ENCODE data around the gene MTFP1.
"Not testable (repeated sequence)": the region's sequence is repeated elsewhere in the genome, so short reads cannot be mapped to it uniquely, and the experiment has no call there.

MTFP1 gene, protein sequence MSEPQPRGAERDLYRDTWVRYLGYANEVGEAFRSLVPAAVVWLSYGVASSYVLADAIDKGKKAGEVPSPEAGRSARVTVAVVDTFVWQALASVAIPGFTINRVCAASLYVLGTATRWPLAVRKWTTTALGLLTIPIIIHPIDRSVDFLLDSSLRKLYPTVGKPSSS

DNA sequence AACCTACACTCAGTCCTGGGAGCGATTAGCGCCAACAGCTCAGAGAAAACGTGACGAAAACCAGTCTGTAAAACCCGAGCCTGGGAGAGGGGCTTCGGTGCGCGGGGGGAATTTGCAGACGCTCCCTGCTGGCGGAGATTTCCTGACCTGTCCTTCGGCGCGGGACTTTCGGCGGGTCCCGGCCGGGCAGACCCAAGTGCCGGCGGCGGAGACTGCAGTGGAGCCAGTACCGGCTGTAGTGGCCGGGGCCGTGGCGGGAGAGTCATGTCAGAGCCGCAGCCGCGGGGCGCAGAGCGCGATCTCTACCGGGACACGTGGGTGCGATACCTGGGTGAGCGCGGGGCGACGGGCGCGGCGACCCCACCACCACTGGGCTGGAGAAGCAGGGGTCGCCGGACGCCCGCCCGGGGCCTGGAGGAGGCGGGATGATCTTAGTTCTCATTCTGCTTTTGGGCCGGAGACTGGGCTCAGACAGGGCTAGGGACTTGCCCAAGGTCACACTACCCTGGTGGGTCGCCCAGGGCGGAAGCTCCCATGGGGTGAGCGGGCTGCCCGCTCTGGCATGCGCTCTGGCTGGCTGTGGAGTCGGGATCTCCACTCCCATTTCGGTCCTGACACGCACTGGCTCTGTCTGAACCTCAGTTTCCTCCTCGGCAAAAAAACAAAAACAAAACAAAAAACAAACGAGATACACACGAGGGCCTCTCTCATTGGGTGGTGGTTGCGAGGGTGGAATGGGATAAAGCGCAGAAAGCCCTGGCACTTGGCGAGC lies at the start of gene MTFP1:
MTFP1 (plus strand) TSS at position 153 of the 772 bp plus-strand sequence; CDS start at position 265, 112 bp downstream.
- DNase-seq (ENCODE audit: low spot score) = peak; percentile 36

DNA sequence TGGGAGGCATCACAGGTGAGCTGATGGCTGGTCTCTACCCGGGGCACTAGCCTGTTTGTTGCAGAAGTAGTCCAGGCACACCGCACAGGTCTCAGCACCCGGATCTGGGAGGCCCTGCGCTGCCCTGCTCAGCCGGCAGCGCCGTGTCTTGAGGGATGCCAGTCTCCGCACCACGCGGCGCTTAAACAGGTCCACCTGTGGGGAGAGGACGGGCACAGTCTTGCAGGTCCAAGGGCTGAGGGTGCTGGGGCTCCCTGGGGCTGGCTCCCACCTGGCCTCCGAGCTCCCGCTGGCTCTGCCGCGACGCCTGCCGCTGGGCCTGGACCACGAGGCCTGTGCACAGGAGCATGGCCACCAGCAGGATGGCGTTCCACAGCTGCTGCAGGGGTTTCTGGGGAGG lies 45.6 kb upstream of the MTFP1 start:
- no peak for DNase-seq (ENCODE audit: low spot score)

DNA sequence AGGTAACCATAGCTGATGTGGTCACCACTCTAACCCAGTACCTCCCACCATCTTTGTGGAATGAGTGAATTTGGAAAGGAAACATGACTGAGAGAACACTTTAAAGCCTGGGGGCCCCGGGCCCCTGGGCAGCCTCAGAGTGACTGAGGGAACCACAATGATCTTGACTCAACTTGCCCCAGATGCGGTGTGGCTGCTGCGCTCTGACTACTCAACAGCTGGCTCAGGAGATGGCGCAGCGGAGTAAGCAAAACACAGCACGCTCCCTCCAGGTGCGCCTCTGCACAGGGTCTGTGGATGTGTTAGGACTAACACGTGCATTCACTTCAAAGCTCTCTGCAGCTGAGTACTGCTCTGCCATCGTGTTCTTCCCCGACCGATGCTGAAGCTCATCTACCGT lies 44.3 kb upstream of the MTFP1 start:
- no peak for DNase-seq (ENCODE audit: low spot score)

DNA sequence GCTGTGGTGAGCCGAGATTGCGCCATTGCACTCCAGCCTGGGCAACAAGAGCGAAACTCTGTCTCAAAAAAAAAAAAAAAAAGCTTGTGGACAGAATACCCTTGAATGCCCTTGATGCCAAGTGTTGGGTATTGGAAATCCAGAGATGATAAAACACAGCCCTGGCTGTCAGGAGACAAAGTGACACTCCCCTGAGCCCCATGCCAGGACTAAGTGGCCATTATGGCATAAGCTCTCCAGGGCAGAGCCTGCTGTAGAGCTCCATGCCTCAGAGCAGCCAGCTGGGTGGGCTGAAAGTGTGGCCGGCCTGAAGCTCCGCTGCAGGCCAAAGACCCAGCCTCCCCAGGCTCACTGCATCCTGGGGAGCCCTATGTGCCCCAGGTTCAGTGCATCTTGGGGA lies 43.2 kb upstream of the MTFP1 start:
- DNase-seq (ENCODE audit: low spot score) = no peak

DNA sequence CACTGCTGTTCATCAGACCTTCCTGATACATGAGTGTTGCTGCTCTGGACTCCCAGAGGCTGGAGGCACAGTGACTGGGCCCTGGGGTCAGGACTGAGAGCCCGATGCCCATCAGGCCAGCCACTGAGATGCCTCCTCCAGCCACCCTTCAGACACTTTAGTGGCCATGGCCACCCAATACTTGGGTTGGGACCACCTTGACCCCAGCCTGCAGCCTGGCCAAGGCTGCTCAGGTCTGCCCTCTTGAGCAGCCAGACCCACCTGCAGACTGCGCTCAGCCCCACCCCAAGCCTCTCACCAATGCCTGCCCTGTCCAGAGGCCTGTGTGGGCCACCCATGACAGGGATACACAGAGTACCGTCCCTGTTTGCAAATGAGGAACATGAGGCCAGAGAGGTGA lies 42.5 kb upstream of the MTFP1 start:
- DNase-seq (ENCODE audit: low spot score) = no peak

DNA sequence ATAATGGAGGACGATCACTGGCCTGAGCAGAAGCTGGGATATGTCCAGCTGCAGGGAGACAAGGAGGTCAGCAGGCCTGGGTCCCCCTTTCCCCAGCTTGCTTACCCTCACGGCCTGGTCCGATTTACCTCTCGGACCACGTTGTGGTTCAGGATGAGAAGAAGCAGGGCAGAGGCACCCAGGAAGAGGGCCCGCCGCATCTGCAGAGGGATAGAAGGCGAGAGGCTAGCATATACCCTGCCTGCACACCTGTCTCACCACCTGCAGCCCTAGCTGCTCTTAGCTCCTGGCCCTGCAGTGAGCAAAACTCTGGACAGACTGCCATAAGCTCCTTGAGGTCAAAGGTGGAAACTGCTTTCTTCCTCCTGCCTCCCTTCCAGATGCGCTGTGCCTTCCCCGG lies 39.6 kb upstream of the MTFP1 start:
- no peak for DNase-seq (ENCODE audit: low spot score)

DNA sequence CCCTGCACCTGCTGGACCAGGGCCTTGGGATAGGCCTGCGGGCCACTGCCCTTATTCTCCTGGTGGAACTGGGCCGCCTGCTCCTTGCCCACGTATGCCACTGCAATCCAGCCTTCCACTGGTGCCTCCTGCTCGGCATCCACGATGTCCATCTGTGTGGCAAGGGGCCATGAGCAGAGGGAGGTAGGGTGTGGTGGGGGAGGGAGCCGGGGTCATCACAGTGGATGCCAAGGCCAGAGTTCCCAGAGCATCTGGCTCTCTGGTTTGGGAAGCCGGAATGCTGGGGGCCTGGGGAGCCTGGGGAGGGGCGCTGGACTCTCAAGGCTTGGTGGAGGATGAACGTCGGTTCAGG lies 39.0 kb upstream of the MTFP1 start:
- no peak for DNase-seq (ENCODE audit: low spot score)

DNA sequence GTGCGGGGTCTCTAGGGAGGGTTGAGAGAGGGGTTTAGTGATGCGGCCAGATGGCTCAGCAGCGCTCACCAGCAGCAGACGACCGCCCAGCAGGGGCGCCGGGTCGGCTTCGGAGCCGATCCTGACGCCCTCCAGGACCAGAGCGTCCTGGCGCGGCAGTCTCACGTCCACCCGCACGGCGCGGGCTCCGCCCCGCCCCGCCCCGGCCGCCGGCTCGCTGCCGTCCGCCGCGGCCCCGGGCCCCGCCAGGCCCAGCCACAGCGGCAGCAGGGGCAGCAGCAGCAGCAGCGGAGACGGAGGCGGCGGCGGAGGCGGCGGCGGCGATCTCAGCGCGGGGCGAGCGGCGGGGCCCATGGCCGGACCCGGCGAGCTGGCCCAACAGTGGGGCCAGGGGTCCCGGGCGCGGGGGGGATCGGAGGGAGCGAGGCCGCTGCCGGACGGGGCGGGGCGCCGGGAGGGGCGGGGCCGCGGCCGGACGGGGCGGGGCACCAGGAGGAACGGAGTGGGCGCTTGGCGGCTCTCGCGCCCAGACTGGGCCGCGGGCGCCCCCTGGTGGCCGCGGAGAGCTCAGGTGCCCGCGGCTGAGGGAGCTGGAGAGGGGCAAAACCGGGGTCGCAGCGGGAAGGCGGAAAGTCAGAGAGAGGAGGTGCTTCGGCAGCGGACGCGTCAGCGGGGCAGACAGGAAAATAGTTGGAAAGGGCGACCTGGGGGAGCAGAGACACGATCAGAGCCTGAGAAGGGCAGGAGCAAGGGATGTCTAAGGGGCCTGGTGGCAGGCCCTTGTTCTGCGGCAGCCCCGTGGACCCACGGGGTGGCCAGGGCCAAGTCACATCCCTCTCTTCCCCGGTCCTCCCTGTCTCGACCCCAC lies 38.4 kb upstream of the MTFP1 start, which contains the start of gene RNF215:
RNF215 (minus strand) TSS at position 452 of the 868 bp plus-strand sequence; CDS start at position 354, 98 bp downstream.
- DNase-seq (ENCODE audit: low spot score) = peak; percentile 75

DNA sequence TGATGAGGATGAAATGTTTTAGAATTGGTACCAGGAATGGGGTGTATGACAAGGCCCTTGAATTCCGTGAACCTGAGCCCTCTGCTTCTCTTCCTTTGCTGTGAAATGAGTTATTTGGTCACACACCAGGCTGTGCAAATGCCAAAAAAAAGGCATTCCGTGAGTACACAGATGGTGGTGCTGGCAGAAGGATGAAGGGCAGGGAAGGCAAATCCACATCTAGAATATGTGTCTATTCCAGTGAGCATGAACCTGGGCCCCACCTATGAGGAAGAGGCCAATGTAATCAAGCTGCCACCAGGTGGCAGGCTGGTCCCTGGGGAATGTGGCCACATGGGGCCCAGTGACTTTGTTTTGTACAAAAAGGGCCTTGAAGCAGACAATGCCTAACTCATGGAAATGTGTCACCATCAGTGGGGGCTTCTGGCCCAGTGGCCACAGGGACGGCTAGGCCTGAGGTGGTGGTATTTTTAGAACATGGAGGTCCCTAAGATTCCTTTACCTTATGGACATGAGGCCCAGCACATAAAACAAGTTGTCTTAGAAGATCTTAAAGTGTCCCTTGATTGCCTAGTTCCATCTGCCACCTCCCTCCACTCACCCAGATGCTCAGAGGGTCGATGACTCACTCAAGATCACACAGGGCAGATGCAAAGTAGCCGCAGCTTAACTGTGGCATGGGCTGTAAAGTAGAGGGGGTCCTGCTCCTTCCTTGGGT lies 34.4 kb upstream of the MTFP1 start:
- DNase-seq (ENCODE audit: low spot score) = peak; percentile 81

DNA sequence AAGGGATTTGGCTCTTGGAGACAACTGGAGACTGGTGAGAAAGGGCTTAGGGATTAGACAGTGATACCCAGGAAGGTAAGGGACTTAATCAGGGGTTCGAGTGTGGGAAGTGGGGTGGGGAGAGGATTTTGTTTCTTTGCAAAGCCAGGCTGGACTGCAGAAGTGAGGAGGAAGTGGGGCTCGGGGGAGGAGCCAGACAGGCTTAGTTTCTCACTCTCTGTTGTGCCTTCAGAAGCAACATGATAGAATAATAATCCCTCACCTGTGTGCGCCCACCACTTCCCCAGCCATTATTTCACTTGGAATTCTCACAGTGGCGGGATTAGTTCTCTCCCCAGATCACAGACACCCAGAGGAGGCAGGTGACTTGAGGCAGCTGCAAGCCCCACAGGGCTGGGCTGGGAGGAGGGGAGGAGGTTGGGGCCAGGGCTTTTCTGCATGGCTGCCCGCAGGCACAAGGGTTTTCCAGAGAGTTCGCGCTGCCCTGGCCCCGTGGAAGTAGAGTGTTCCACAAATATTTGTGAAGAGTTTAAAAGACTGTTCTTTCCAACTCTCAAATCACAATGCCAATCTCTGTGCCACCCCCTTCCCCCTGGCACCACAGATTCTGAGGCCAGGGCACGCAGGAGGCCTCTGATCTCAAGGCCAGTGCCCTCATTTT lies 32.8 kb upstream of the MTFP1 start:
- DNase-seq (ENCODE audit: low spot score) = no peak

DNA sequence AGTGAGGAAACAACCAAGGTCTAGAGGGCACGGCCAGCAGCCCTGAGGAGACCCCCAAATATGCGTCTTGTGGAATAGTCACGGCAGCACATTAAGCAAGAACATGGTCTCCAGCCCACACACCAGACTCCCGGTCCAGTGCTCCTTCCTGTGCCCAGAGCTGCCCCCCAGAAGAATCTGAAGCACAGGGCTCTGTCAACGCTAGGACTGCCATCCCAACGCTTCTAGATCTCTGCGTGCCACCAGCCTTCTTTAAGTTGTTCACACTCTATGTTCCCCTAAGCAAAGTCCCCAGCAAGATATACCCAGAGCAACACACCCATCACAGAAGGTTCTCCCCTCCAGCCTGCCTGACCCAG lies 32.3 kb upstream of the MTFP1 start:
- no peak for DNase-seq (ENCODE audit: low spot score)

DNA sequence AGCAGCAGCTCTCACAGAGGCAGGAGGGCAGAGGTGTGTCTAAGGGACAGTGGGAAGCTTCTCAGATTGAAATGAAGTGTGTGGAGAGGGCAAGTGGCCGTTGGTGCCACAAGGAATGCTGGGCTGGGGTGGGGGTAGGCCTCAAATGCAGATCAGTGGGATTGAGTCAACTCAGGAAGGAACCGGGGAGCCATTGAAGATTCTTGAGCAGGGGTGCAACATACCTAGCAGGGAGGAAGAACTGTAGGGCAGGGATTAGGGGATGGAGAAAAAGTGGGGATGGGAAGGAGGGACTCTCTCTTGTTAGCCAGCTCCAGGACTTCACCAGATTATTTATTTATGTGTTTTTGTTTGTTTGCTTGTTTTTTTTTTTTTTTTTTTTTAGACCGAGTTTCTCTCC lies 31.7 kb upstream of the MTFP1 start:
- no peak for DNase-seq (ENCODE audit: low spot score)

DNA sequence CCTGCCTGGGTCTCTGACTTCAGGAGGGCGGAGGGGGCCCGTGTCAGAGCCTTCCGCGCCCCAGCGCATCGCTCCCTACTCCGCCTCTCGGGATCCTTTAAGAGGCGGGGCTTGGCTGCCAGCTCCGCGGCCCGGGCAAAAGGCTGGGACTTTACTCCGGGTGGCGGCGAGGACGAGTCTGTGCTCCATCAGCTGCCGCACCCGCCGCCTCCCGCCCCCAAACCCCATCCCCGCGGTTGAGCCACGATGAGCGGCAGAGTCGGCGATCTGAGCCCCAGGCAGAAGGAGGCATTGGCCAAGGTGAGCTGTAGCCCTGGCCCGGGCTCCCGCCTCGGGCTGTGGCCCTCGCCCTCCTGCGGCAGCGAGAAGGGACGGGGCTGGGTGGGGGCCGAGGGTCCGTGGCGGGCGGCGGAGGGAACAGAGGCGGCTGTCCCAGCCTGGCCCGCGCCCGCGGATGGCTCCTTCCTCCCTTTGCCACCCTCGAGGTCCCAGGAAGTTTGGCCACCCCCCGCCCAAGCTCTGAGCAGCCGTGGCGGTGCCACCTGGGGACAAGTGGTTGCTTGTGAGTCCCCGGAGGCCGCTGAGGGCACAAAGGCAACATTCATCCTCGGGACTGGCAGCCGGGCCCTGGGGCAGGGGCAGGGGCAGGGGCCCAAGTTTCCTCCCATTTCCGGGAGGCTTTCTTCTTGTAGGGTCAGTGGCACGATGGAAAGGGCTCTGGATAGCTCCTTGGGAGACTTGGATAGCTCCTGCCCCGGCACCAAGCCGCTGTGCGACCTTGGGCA lies 28.5 kb upstream of the MTFP1 start, which contains the start of gene SEC14L2:
SEC14L2 (plus strand) TSS at position 148 of the 785 bp plus-strand sequence; CDS start at position 247, 99 bp downstream.
- peak; percentile 39 for DNase-seq (ENCODE audit: low spot score)

DNA sequence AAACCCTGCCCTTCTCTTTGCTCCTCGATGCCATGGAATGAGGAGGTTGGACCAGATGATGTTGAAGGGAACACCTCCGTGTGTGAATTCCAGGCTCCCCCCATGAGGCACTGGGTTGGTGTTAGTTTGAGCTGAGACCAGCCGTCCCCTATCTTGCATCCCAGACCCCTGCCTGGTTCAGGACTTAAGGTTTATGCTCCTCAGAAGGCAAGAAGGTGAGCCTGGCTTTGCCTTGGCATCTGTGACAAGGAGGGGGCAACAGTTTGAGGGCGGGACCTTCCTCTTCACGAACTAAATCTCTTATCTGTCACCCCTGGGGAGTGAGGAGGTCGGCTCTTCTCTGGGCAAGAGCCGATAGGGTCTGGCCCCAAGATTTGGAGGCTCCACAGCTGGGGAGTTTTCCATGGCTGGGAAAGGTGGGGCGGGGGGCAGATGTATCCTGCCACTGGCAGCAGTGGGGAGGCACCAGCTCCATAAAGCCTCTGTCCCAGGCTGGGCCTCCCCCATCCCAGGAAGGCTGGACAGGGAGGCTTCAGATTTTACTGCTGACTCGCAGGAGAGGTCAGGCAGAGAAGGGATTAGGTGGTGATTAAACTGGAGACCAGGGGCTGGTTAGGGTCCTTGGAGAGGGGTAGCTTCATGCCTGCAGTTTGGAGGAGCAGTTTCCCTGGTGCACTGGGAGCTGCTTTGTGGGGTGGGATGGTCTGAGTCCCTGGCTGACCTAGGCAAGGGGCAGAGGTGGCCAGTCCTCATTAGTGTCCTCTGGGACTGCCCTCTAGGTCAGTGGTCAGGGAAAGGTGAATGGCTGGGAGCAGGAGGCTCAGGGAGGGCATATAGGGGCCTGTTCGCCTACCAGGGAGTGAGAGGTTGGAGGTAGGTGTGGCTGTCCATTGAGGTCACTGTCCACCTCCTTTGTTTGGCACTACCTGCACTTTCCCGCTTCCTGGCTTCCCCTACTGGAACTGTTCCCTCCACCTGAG lies 27.6 kb upstream of the MTFP1 start:
- no peak for DNase-seq (ENCODE audit: low spot score)

DNA sequence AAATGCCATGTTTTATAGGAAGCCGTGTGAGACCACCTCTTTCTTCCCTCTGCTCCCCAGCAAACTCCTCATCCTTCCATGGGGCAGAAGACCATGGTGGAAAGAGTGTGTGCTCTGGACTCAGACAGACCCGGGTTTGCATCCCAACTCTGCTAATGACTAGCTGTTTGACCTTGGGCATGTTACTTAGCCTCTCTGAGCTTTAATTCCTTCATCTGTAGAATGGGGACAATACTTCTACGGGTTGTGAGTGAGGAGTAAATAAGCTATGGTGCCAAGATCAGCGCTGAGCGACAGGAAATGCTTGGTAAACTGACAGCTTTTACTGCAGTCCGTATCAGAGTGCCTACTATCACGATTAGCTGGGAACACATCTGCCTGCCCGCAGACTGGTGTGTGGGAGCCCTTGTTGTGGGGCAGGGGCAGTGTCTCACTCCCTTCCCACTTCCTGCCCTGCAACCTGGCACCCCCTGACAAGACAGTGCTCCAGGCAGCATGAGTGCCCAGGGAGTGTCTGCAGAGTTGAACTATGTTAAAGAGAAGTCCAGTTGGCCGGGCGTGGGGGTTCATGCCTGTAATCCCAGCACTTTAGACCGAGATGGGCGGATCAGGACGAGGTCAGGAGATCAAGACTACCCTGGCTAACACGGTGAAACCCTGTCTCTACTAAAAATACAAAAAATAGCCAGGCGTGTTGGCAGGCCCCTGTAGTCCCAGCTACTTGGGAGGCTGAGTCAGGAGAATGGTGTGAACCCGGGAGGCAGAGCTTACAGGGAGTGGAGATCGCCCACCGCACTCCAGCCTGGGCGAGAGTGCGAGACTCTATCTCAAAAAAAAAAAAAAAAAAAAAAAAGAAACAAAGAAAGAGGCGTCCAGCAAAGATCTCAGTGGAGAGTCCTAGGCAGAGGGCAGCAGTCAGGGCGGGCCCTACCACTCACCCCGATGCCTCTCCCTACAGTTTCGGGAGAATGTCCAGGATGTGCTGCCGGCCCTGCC lies 26.6 kb upstream of the MTFP1 start:
- no peak for DNase-seq (ENCODE audit: low spot score)

DNA sequence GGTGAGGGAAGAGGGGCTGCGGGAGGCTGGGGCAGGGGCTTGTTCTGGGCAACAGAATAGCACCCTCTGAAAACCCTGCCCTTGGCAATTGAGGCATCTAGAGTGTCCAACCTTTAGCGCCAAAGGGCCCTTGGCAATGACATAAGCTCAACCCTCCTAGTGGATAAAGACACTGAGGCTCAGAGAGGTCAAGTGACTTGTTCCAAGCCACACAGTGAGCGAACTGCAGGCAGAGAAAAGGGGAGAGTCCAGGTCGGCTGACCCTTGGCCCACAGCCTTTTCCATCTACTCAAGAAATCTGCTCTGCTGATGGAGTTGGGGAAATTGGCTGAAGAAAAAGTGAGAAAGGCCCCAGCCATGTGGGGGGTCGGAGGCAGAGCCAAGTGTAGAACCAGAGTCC lies 25.9 kb upstream of the MTFP1 start:
- no peak for DNase-seq (ENCODE audit: low spot score)

DNA sequence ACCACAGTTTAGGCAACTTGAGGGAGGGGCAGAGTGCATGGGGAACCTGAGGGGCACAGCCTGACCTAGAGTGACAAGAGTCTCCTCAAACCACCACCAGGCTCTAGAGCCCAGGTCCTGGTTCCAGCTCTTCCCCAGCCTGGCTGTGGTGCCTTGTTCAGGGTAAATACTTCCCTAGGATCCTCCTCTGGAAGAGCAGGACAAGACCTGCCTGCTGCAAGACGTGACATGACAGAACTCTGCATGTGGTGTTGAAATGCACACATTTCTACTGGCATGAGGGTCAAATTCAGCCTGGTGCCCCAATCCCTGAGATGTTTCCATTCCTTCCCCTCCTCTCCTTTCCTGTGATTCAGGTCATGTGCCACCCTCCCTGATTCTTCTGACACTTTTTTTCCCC lies 25.4 kb upstream of the MTFP1 start:
- DNase-seq (ENCODE audit: low spot score) = no peak

DNA sequence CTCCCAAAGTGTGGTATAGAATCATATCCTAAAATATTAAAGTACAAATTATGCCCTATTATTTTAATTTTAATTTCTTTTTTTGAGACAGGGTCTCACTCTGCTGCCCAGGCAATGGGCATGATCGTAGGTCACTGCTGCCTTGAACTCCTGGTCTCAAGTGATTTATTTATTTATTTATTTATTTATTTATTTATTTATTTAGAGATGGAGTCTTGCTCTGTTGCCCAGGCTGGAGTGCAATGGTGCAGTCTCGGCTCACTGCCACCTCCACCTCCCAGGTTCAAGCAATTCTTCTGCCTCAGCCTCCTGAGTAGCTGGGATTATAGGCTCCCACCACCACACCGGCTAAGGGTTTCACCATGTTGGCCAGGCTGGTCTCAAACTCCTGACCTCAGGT lies 24.5 kb upstream of the MTFP1 start:
- not testable (repeated sequence) for DNase-seq (ENCODE audit: low spot score)

All from CD4-positive, alpha-beta T cell treated with Interleukin-6 at 100 ng/mL for 8 hours (primary cell).